Measurements from ENCODE around the gene DEF6.

DEF6 gene

GRCh38 chr6:35343835-35344550 lies 46.4 kb downstream of the DEF6 start:
- no peak for DNase-seq (ENCODE audit: low read depth in 2 of 2)

DNA sequence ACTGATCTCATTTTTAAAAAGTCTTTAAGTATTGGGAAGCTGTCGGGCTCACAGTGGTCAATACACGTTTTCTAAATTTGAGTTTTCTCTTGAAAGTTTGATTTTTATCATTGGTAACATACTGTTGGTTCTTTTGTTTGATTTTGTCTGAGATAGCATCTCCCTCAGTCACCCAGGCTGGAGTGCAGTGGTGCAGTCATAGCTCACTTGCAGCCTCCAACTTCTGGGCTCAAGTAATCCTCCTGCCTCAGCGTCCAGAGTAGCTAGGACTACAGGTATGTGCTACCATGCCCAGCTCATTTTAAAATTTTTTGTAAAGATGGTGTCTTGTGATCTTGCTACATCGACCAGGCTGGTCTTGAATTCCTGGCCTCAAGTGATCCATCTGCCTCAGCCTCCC lies 53.8 kb downstream of the DEF6 start:
- no peak for DNase-seq (ENCODE audit: low read depth in 2 of 2)

DNA sequence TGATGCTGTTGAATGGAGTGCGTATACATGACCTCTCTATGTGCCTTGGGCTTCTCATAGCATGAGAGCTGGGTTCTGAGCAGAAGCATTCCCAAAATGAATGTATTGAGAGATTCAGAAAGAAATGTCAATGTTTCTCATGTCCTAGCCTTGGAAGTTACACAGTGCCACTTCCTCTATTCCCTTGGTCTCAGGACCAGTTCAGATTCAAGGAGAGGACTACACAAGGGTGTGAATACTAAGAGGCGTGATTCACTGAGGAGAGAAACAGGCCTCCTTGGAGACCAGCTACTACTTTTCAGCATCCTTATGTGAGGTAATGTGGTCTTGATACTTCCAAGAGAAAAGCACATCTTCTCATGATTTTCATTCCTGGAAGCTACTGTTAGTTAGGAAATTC lies 55.1 kb downstream of the DEF6 start:
- no peak for DNase-seq (ENCODE audit: low read depth in 2 of 2)

GRCh38 chr6:35354361-35355135 lies 56.9 kb downstream of the DEF6 start:
- DNase-seq (ENCODE audit: low read depth in 2 of 2), result no peak

DNA sequence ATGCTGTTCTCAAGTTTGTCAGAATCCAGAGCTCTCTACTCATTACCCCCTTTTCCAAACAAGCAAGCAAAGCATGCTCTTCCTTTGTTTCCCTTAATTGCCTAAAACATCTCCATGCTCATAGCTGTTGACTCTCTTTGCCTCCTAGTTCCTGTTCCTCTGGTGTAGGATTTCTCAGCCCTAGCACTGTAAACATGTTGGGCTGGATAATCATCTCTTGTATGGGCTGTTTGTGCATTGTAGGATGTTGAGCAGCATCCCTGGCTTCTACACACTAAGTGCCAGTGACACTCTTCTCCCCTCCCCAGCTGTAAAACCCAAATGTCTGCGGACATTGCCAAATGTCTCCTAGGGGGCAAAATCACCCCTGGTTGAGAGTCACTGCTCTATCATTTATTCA lies 58.8 kb downstream of the DEF6 start:
- no peak for DNase-seq (ENCODE audit: low read depth in 2 of 2)

DNA sequence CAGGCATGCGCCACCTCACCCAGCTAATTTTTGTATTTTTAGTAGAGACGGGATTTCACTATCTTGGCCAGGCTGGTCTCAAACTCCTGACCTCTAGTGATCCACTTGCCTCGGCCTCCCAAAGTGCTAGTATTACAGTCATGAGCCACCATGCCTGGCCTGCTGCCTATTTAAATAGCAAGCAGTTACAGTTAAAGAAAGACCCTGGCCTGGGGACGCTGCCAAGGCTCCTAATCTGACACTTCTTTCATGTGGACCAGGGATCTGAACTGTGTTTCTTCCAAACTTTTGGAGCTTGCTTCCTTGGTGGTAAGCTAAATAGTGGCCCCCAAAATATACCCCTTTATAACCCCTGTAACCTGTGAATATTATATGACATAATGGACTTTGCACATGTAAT lies 60.1 kb downstream of the DEF6 start:
- no peak for DNase-seq (ENCODE audit: low read depth in 2 of 2)

DNA sequence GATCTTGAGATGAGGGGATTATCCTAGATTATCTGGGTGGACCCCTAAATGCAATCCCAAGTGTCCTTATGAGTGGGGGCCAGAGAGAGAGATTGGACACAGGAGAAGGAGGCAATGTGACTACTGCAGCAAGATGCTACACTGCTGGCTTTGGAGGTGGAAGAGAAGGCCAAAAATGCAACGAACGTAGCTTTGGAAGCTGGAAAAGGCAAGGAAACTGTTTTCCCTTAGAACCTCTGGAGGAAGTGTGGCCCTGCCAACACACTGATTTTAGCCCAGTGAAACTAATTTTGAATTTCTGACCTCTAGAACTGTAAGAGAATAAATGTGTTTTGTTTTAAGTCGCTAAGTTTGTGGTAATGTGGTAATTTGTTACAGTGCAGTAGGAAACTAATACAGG lies 60.5 kb downstream of the DEF6 start:
- DNase-seq (ENCODE audit: low read depth in 2 of 2), result no peak

DNA sequence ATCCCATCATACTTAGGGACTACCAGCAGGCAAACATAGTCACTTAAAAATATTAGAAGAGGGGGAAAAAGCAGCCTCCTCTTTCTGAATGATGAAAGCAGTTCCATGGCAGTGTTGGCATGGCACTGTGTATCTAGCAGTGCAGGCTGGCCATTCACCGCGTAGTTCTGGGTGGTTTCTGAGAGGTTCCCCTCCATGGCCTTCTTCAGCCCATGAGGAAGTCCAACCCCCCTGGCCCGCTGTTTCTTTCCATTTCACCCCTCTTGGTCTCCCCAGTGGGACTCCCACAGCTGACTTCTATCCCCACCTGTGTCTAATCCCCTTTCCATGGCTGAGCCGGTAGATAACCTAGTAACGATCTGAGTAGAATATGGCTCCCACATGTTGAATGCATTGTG lies 61.7 kb downstream of the DEF6 start:
- no peak for DNase-seq (ENCODE audit: low read depth in 2 of 2)

GRCh38 chr6:35359744-35360348 lies 62.2 kb downstream of the DEF6 start:
- no peak for DNase-seq (ENCODE audit: low read depth in 2 of 2)

DNA sequence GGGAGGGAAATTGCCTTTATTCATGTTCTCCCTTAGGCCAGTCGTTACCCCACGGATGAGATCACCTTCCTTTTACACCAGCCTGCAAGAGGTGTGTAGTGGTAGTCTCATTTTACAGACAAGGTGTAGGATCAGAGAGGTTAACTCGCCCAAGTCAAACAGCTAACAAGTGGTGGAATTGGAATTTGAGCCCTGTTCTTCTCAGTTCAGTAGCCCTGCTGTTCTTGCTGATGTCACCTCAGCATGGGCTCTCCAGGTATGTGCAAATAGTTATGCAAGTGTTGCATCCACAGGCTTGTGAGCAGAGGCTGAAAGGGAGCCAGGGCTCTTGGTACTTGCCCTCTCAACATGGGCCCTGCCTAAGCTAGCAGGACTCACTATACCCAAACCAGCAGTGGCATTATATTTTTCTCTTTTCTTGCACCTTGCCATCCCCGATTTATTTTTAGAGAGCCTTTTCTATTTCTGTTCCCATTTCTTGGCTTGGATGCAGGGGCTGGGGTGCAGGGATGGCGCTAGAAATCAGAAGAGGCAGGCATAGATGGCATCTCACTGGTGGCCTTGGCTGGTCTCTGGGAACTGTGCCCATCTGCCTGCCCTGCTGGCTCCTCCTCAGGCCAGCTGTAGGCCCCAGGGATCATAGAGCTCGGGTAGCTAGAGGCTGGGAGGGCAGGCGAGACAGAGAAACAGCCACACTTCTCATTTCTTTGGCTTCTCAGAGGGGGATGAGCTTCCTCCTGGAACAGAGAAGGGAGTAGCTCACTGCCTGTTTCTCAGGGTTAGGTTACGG lies 62.9 kb downstream of the DEF6 start:
- DNase-seq (ENCODE audit: low read depth in 2 of 2), result no peak

DNA sequence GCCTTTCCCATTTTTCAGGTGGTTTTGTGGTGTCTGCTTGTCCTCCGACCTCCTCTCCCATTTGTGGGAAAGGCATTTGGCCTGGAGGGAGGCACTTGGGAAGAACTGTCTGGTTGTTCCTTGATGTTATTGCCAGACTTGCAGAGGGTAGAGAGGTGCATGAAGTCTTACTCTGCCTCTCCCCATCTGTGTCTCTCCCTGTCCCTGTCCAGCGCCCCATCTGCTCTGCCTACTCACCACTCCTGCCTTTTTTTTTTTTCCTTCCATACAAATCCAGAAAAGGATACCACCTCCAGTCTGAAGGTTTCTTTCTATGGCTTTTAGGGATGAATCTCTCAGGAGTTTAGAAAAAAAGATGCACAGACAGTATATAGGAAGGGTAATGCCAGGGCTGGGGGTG lies 64.6 kb downstream of the DEF6 start:
- DNase-seq (ENCODE audit: low read depth in 2 of 2), result no peak

- no peak for DNase-seq (ENCODE audit: low read depth in 2 of 2)
Measured at GRCh38 chr6:35363293-35363750, 65.7 kb downstream of the DEF6 start.

DNA sequence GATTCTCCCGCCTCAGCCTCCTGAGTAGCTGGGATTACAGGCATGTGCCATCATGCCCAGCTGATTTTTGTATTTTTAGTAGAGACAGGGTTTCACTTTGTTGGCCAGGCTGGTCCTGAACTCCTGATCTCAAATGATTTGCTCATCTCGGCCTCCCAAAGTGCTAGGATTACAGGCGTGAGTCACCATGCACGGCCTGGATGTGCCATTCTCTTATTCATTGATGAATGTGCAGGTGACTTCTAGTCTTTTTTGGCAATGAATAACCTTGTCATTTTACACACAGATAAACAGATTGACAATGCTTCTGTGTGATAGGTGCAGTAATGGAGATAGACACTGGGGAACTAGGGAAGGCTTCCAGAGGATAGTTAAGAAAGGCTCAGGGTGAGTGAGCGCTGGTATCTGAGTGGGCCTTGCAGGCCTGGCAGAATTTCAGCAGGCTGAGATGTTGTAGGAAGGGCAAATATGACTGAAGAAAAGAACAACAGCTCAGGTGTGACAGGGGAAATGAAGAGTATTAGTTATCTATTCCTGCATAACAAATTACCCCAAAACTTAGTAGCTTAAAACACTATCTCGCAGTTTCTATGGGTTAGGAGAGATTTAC lies 68.1 kb downstream of the DEF6 start:
- DNase-seq (ENCODE audit: low read depth in 2 of 2), result no peak

DNA sequence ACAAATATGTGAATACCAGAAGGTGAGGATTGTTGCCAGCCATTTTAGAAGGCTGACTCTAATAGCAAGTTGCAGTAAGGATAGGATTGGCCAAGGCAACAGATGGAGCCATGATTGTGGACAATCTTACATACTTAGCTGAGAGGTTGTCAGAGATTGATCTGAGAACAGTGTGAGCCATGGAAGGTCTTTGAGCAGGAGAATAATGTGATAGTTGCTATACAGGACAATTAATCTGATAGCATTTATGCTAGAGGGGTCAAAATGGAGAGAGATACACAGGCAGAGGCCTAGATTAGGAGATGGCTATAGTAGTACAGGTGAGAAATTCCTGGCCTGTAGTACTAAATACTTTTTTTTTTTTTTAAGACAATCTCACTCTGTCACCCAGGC lies 68.6 kb downstream of the DEF6 start:
- DNase-seq (ENCODE audit: low read depth in 2 of 2), result no peak

- DNase-seq (ENCODE audit: low read depth in 2 of 2), result no peak
Measured at GRCh38 chr6:35367646-35368037, 70.0 kb downstream of the DEF6 start.

GRCh38 chr6:35368038-35368887 lies 70.6 kb downstream of the DEF6 start:
- no peak for DNase-seq (ENCODE audit: low read depth in 2 of 2)

DNA sequence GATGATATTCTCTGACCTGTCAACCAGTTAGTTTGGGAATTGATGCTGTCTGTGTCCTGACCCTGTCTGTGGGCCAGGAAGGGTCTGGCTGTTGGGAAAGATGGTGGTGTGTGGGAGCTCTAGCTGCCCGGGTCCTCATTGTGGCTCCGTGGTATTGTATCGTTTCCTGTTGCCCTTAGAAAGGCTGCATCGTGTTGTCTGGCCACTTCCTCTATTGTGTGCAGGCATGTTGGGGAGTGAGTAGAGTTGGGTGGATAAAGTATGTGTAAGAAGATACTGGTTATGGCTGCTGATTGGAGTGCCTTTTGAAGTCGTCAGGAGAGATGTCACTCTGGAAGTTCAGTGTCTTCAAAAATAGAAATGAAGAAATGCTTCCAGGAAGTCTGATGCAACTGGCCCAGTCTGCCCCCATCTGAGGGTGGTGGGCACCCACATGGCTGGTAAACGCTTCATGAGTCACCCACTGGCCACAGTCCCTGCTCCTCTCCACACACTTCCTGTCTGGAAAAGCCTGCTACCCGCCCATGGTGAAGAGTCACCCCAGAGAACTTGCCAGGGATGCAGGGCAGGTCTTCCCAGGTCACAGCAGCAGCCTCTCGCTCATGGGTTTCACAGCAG lies 72.6 kb downstream of the DEF6 start:
- DNase-seq (ENCODE audit: low read depth in 2 of 2), result peak; percentile 40 to 44

DNA sequence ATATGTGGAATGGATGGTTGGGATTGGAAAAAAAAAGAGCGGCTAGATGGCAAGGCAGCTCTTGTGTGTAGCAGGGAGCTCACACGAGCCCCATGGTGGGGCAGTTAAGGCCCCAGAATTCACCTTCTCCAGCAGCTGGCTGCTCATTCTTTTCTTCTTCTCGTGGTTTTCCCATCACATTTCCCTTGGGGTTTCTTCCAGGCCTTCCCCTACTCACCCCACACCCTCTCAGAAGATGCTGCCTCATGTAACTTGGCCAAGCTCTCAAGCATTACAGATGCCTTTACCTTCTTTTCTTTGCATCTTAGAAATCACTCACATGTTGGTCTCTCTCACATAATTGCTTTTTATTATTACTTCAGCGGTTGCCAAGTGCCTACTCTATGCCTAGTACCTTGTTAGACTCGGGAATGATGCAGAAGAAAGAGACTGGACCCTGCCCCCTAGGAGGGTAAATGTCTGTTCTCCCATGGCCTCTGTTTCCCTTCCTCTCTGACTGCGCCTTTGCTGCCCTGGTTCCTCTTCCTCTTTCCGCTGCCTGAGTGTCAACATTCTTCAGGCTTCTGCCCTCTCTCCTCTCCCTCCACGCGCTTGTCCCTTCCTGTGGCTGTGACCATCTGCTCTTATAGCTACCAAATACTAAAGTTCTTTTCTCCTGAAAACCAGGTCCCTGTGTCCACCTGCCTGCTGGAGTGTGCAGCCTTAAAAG lies 73.3 kb downstream of the DEF6 start:
- no peak for DNase-seq (ENCODE audit: low read depth in 2 of 2)
